Common myeloid progenitor, CD34-positive (primary cell): ENCODE results near the gene NKG7.

ENCODE experiments used
- CTCF ChIA-PET: fragments of 350-600 bp; sonication (Branson Sonifier 250); formaldehyde crosslinking; loops from one replicate; lab custom pipeline; 2021; ENCODE audit warnings: antibody characterized with exemption; lab: Charles Lee
- POLR2A ChIA-PET: fragments of 350-600 bp; sonication (Branson Sonifier 250); formaldehyde crosslinking; loops from one replicate; lab custom pipeline; 2021; ENCODE audit warnings: antibody characterized with exemption; lab: Charles Lee
- DNase-seq, 3 donors: peaks; one replicate each; pipeline versions ENCODE4 v3.0.0 to v3.0.0-alpha.2; 2013
- H3K27ac ChIP-seq, 2 experiments: 1 replicate in 1 of 2; 2 replicates in 1 of 2; pipeline ENCODE4 v1.7.0; 2013; ENCODE audit warnings: inconsistent platforms in 2 of 2, low read length in 2 of 2, mild to moderate bottlenecking in 2 of 2, low read depth in 1 of 2, moderate library complexity in 1 of 2; ENCODE audit not compliant: severe bottlenecking in 2 of 2, insufficient read depth in 1 of 2, poor library complexity in 1 of 2
- H3K27me3 ChIP-seq, 5 experiments: replicated peaks in 2 of 5; 1 replicate in 3 of 5; 2 replicates in 2 of 5; pipeline versions ENCODE4 v1.6.1 to v1.7.0; 2013; ENCODE audit warnings: low read length in 4 of 5, mild to moderate bottlenecking in 2 of 5, moderate library complexity in 2 of 5, inconsistent platforms in 1 of 5; ENCODE audit not compliant: insufficient read depth in 5 of 5, control insufficient read depth in 4 of 5
- H3K36me3 ChIP-seq, 4 experiments: 1 replicate in 2 of 4; 2 replicates in 2 of 4; pipeline versions ENCODE4 v1.6.1 to v1.7.0; 2013; ENCODE audit warnings: low read length in 3 of 4, control low read depth in 1 of 4, mild to moderate bottlenecking in 1 of 4; ENCODE audit not compliant: control insufficient read depth in 4 of 4, insufficient read depth in 4 of 4
- H3K4me1 ChIP-seq, 4 experiments: 1 replicate in 3 of 4; 2 replicates in 1 of 4; pipeline versions ENCODE4 v1.6.1 to v1.7.1; 2013; ENCODE audit warnings: low read length in 3 of 4, mild to moderate bottlenecking in 3 of 4, control low read depth in 1 of 4, inconsistent platforms in 1 of 4, moderate library complexity in 1 of 4; ENCODE audit not compliant: control insufficient read depth in 4 of 4, insufficient read depth in 4 of 4; ENCODE audit errors: control extremely low read depth in 1 of 4
- H3K4me3 ChIP-seq, 7 experiments: 1 replicate in 4 of 7; 2 replicates in 3 of 7; pipeline versions ENCODE4 v1.5.1 to v1.7.0; 2013; ENCODE audit warnings: mild to moderate bottlenecking in 7 of 7, low read length in 6 of 7, moderate library complexity in 6 of 7, inconsistent platforms in 2 of 7, low read depth in 2 of 7, control low read depth in 1 of 7; ENCODE audit not compliant: insufficient read depth in 4 of 7, control insufficient read depth in 1 of 7; ENCODE audit errors: extremely low read depth in 1 of 7
- H3K9me3 ChIP-seq, 5 experiments: 1 replicate in 4 of 5; 2 replicates in 1 of 5; pipeline versions ENCODE4 v1.6.1 to v1.7.1; 2013; ENCODE audit warnings: low read length in 4 of 5, mild to moderate bottlenecking in 2 of 5, inconsistent platforms in 1 of 5, low read depth in 1 of 5, moderate library complexity in 1 of 5; ENCODE audit not compliant: control insufficient read depth in 4 of 5, insufficient read depth in 2 of 5; ENCODE audit errors: control extremely low read depth in 1 of 5
- WGBS: methylation state at CpG from one replicate; pipeline ENCODE4 v1.1.5; 2013; ENCODE audit not compliant: insufficient coverage; 5-methylcytosine and 5-hydroxymethylcytosine counted together

Gene NKG7

DNA sequence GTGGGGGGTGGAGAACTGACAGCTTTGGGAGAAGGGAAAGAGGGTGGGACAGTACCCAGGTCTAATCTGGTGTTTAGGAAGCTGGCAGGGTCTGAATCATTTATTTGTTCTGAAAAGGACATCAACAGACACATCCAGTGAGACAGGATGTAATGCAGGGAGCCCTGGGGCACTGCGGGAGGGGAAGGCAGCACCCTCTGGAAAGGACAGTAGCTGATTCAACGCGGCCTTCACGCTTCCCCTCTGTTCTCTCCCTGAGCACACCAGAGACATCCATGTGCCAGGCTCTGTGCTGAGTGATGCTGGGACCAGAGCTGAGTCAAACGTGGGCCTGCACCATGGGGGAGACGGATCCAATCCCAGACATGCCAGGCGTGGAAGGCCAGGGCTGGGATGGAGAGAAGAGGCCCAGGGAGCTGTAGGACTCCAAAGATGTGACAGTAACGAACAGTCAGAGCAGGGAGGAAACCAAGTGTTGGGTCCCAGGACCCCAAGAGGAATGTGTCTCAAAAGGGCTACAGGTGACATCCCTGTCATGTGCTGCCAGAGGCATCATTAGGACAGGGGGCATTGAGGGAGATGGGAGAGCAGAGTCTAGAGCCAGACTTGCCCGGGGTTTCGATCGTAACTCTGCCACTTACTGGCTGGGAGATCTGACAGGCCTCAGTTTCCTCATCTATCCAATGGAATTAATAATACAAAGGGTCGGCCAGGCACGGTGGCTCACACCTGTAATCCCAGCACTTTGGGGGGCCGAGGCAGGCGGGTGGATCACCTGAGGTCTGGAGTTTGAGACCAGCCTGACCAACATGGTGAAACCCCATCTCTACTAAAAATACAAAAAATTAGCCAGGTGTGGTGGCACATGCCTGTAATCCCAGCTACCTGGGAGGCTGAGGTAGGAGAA lies 8.0 kb downstream of the NKG7 start:
- peak overlapping the region in 1 of 7 experiments; percentile 9 for H3K4me3 ChIP-seq
- peaks cover 0 to 3% (median under 1%) of the 10 kb centered on the region in 4 experiments for H3K36me3 ChIP-seq
- peak overlapping the region in 1 of 2 experiments; percentile 1 for H3K27ac ChIP-seq
- 87% methylated on average over 8 of the region's 15 CpGs for WGBS
- ChIA-PET CTCF (interaction anchor here (1.1 to 1.7 kb wide), 3 partner anchors 11 to 30 kb away, joined by 3 read pairs; no protein-coding TSS in a partner anchor), POLR2A (no interaction called here)
- H3K9me3 ChIP-seq = no peaks in the 10 kb centered on the region
- H3K4me1 ChIP-seq = peaks cover 0 to 57% (median 49%) of the 10 kb centered on the region in 4 experiments
- no peak for DNase-seq
- H3K27me3 ChIP-seq = no peaks in the 10 kb centered on the region

DNA sequence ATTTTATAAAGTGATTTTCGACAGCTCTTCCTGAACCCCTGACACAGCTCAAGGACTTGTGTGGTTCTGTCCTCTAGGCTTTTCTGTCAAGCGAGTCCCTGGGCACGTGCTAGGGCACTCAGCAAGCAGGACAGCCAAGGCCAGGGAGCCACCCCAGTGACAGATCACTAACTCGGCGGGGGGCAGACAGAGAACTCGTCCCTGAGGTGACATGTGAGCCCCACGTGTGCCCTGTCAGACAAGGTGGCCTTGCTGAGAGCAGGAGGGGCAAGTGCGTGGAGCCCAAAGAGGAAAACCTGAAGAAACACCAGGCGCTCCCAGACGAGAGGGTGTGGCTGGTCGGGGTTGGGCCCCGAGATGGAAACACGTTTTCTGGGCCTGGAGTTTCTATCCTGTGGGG lies 11.2 kb downstream of the NKG7 start:
- DNase-seq = no peak
- no peaks in the 10 kb centered on the region for H3K27me3 ChIP-seq
- H3K4me3 ChIP-seq = no peak overlapping the region
- CTCF ChIA-PET = interaction anchor here (1.8 kb wide), 1 partner anchor 19 kb away, joined by 4 read pairs; the partner anchor contains the start of gene VSIG10L
- POLR2A ChIA-PET = no interaction called here
- 95% methylated on average over 13 of the region's 13 CpGs for WGBS
- H3K4me1 ChIP-seq = peaks cover 0 to 34% (median 27%) of the 10 kb centered on the region in 4 experiments
- peaks cover 0 to 9% (median 2%) of the 10 kb centered on the region in 4 experiments for H3K36me3 ChIP-seq
- no peaks in the 10 kb centered on the region for H3K9me3 ChIP-seq
- H3K27ac ChIP-seq = no peak overlapping the region

GRCh38 chr19:51359294-51359693 lies 13.2 kb downstream of the NKG7 start:
- Histone ChIP-seq H3K4me1 (peaks cover 0 to 18% (median 16%) of the 10 kb centered on the region in 4 experiments), H3K4me3 (no peak overlapping the region), H3K27ac (no peak overlapping the region), H3K36me3 (peaks cover 0 to 9% (median 3%) of the 10 kb centered on the region in 4 experiments), H3K9me3 (no peaks in the 10 kb centered on the region), H3K27me3 (no peaks in the 10 kb centered on the region)
- ChIA-PET CTCF (interaction anchor here (1.3 kb wide), 1 partner anchor 40 kb away, joined by 3 read pairs; no protein-coding TSS in a partner anchor), POLR2A (interaction anchor here (0.6 kb wide), 1 partner anchor 14 kb away, joined by 6 read pairs; no protein-coding TSS in a partner anchor)
- no peak for DNase-seq
- 100% methylated on average over 2 of the region's 4 CpGs for WGBS

DNA sequence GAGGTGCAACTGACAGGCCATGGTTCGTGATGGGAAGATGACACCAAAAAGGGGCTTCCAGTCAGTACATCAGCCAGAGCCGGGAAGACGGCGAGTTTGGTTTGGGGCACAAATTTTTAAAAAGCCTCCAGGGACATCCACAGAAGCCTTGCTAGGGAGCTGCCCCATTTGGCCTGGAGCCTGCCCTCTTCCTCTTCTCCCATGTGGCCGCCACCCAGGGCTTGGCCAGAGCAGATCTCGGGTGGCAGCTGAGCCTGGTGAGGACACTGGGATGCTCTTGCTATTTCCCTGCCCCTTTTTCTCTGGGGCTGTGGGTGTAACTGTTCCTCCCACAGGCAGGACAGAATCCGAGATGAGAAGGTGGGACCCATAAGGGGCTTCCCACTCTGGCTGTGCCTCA lies 14.5 kb downstream of the NKG7 start:
- Histone ChIP-seq H3K9me3 (no peaks in the 10 kb centered on the region), H3K27me3 (no peaks in the 10 kb centered on the region), H3K36me3 (peaks cover 2 to 12% (median 7%) of the 10 kb centered on the region in 4 experiments), H3K27ac (no peak overlapping the region), H3K4me1 (peaks cover 0 to 12% (median 7%) of the 10 kb centered on the region in 4 experiments), H3K4me3 (no peak overlapping the region)
- WGBS = 96% methylated on average over 7 of the region's 7 CpGs
- no peak for DNase-seq
- CTCF ChIA-PET = interaction anchor here (1.5 to 1.6 kb wide), 2 partner anchors 15 to 19 kb away, joined by 3 to 4 read pairs; no protein-coding TSS in a partner anchor
- POLR2A ChIA-PET = no interaction called here

DNA sequence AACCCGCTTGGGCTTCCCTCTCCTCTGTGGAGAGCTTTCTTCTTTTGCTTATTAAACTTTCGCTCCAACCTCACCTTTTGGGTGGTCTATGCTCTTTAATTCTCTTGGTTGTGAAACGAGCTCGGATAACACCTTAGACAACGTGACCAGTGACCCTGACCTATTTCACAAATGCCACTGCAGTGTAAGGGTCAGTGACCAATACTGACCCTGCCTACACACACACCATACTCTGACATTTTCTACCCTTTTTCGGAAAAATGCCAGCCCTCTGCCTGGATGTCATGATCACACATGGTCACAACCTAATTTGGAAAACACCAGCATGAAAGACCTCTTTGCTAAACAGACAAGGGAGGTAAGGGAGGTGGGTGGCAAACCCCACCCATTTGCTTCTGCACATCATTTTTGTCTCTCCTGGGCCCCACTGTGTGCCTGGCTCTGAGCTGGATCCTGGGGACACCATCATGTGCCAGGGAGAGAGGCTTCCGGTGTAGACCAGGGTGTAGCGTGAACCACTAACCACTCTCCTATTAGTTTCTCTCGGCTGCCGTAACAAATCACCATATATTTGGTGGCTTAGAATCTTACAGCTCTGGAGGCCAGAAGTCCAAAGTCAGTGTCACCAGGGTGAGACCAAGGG lies 16.2 kb downstream of the NKG7 start:
- ChIA-PET POLR2A (no interaction called here), CTCF (interaction anchor here (1.2 to 1.6 kb wide), 2 partner anchors 11 to 13 kb away, joined by 3 read pairs; no protein-coding TSS in a partner anchor)
- Histone ChIP-seq H3K4me1 (no peaks in the 10 kb centered on the region), H3K27me3 (no peaks in the 10 kb centered on the region), H3K9me3 (no peaks in the 10 kb centered on the region), H3K36me3 (peaks cover 3 to 27% (median 16%) of the 10 kb centered on the region in 4 experiments), H3K27ac (no peak overlapping the region), H3K4me3 (no peak overlapping the region)
- 85% methylated on average over 4 of the region's 10 CpGs for WGBS
- DNase-seq = no peak

DNA sequence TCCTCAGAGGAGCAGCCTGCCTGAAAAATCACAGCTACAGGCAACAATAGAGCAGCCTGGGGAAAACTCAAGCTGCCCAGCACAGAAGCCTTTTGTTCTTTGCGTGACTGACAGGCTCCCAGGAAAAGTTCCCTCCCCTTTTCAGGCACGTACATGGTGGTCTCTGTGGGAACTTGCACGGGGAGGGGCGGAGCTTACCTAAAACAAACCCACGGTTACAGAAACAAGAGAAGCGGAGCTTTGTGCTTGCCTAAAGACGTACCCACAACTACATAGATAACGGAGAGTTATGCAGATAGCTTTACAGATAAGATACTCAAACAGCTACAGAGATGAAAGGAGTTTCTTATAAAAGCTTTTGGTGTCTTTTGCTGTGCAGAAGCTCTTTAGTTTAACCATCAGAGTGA lies 17.7 kb downstream of the NKG7 start:
- CTCF ChIA-PET = interaction anchor here (1.1 kb wide), 1 partner anchor 8 kb away, joined by 3 read pairs; no protein-coding TSS in a partner anchor

More for the DNA sequence above, 17.7 kb downstream of the NKG7 start:
- H3K4me3 ChIP-seq = no peak overlapping the region
- no peaks in the 10 kb centered on the region for H3K27me3 ChIP-seq
- no peaks in the 10 kb centered on the region for H3K4me1 ChIP-seq
- no peak overlapping the region for H3K27ac ChIP-seq
- POLR2A ChIA-PET = interaction anchor here (0.8 kb wide), 1 partner anchor 11 kb away, joined by 3 read pairs; the partner anchor contains the start of gene ETFB
- no peak for DNase-seq
- no peaks in the 10 kb centered on the region for H3K9me3 ChIP-seq
- peaks cover 3 to 40% (median 25%) of the 10 kb centered on the region in 4 experiments for H3K36me3 ChIP-seq
- WGBS = 86% methylated on average over 4 of the region's 8 CpGs
